A549 (cell line): ENCODE data around the gene PPP1R14B.

Experiments
- CTCF ChIP-seq: fragments of >200 bp; sonication (Bioruptor Twin); formaldehyde crosslinking; IDR thresholded peaks from 3 replicates; pipeline ENCODE4 v1.5.1; 2016
- MYC ChIP-seq: IDR thresholded peaks from 2 replicates; pipeline ENCODE4 v1.6.1; 2012; ENCODE audit warnings: mild to moderate bottlenecking, inconsistent platforms, low read length, improper control_type of control experiment, borderline replicate concordance
- PBX3 ChIP-seq: IDR thresholded peaks from 2 replicates; pipeline ENCODE4 v1.6.1; 2012

- TF ChIP-seq CTCF (no peak), MYC (no peak), PBX3 (no peak)
Observed at GRCh38 chr11:64211181-64211872, 35.4 kb downstream of the PPP1R14B start.
